ENCODE data around the gene CUBN. TPM values are rescaled to one million over a fixed set of nuclear protein-coding genes. Genes with fewer than 3 reads are reported as not detected.

Gene CUBN
- total RNA-seq, 1 donor from 2014 or later = 0.32 TPM

DNA sequence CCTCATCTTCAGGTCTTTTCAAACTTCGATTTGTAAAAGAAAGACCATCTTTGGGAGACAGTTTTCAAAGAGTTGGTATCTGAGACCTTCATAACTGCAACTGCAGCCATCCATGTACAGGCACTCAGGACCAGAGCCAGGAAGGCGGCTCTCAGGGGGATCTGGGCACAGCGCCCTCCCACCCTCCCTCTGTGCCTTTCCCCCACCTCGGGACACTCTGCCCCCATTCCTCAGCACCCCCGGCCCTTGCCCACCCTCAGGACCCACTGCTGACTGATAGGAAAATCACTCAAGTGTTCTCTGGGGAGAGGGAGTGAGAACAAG, 143.6 kb downstream of the CUBN start:
- H3K9me3 Mint-ChIP-seq (ENCODE audit: unreplicated experiment) = no peaks in the 10 kb centered on the region
- no peaks in the 10 kb centered on the region for H3K36me3 Mint-ChIP-seq (ENCODE audit: unreplicated experiment)
- peaks cover 2% of the 10 kb centered on the region for H3K4me1 Mint-ChIP-seq (ENCODE audit: low read depth, unreplicated experiment)
- no peak for DNase-seq
- H3K27me3 Mint-ChIP-seq (ENCODE audit: unreplicated experiment) = no peaks in the 10 kb centered on the region
- no peak overlapping the region for H3K27ac Mint-ChIP-seq (ENCODE audit: unreplicated experiment)
- TF ChIP-seq, protein P1, sequence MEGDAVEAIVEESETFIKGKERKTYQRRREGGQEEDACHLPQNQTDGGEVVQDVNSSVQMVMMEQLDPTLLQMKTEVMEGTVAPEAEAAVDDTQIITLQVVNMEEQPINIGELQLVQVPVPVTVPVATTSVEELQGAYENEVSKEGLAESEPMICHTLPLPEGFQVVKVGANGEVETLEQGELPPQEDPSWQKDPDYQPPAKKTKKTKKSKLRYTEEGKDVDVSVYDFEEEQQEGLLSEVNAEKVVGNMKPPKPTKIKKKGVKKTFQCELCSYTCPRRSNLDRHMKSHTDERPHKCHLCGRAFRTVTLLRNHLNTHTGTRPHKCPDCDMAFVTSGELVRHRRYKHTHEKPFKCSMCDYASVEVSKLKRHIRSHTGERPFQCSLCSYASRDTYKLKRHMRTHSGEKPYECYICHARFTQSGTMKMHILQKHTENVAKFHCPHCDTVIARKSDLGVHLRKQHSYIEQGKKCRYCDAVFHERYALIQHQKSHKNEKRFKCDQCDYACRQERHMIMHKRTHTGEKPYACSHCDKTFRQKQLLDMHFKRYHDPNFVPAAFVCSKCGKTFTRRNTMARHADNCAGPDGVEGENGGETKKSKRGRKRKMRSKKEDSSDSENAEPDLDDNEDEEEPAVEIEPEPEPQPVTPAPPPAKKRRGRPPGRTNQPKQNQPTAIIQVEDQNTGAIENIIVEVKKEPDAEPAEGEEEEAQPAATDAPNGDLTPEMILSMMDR (IDR thresholded peaks at IDR 0.05; ENCODE audit: partially characterized antibody, unreplicated experiment) = no peak
- H3K4me3 Mint-ChIP-seq (ENCODE audit: unreplicated experiment) = no peak overlapping the region

DNA sequence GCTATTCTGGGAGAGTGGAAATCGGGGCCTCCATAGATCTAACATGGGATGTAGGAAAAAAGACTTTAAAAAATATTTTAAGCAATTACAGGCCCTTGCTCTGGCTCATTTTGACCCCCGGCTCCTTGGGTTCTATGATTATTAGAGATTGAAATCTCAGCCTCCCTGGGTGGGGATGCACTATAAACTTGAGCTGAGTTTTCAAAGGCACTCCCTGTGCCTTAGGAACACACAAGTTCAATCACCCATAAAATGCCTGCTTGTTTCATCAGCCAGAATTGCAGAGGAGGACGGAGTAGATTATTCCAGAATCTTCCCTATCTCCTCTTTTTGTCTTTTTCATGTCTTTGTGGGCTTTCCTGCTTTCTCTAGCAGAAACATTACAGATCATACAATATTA, 145.4 kb downstream of the CUBN start:
- TF ChIP-seq, protein P1 (IDR thresholded peaks at IDR 0.05; ENCODE audit: partially characterized antibody, unreplicated experiment) = no peak
- H3K27ac Mint-ChIP-seq (ENCODE audit: unreplicated experiment) = no peak overlapping the region
- H3K9me3 Mint-ChIP-seq (ENCODE audit: unreplicated experiment) = no peaks in the 10 kb centered on the region
- H3K36me3 Mint-ChIP-seq (ENCODE audit: unreplicated experiment) = no peaks in the 10 kb centered on the region
- H3K4me1 Mint-ChIP-seq (ENCODE audit: low read depth, unreplicated experiment) = peaks cover 2% of the 10 kb centered on the region
- DNase-seq = no peak
- no peak overlapping the region for H3K4me3 Mint-ChIP-seq (ENCODE audit: unreplicated experiment)
- peaks cover 3% of the 10 kb centered on the region for H3K27me3 Mint-ChIP-seq (ENCODE audit: unreplicated experiment)

DNA sequence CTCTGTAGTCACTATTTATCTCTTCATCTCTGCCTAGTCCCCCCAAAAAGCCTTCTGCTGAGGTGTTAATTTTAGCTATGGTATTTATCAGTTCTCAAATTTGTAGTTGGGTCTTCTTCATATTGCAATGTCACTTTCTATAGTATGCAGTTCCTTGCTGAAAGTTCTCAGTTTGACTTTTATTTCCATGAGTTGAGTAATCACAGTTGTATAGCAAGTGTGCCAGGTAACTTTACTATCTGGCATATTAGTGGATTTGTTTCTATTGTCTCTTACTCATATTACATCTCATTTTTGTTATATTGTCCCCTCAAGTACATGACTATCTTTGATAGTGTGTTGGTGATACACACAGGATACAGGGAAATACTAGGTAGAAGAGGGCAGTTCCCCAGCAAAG, 152.8 kb downstream of the CUBN start:
- DNase-seq = no peak
- Mint-ChIP-seq H3K36me3 (ENCODE audit: unreplicated experiment) (peaks cover 5% of the 10 kb centered on the region), H3K27ac (ENCODE audit: unreplicated experiment) (no peak overlapping the region), H3K27me3 (ENCODE audit: unreplicated experiment) (peaks cover 3% of the 10 kb centered on the region), H3K4me1 (ENCODE audit: low read depth, unreplicated experiment) (no peaks in the 10 kb centered on the region), H3K4me3 (ENCODE audit: unreplicated experiment) (no peak overlapping the region), H3K9me3 (ENCODE audit: unreplicated experiment) (no peaks in the 10 kb centered on the region)
- TF ChIP-seq, protein P1 (IDR thresholded peaks at IDR 0.05; ENCODE audit: partially characterized antibody, unreplicated experiment) = no peak

DNA sequence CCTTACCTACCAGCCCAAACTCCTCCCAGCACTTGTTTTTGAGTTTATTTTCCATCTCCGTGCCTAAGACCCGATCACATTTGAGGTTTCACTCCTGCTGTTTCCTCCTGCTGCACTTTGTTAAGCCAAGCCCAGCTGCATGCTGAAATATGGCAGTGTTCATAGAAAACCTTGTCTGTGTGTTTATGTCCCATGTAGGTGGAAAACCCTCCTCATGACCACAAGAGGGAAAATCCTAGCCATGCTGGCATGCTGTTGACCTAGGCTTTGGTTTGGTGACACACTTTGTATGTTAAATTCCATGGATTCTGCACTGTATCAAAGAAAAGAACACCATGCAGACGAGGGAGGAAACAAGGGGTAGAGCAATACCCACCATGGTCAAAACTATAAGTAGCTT, 154.4 kb downstream of the CUBN start:
- TF ChIP-seq, protein P1 (IDR thresholded peaks at IDR 0.05; ENCODE audit: partially characterized antibody, unreplicated experiment) = no peak
- no peak for DNase-seq
- Mint-ChIP-seq H3K27ac (ENCODE audit: unreplicated experiment) (no peak overlapping the region), H3K4me3 (ENCODE audit: unreplicated experiment) (no peak overlapping the region), H3K9me3 (ENCODE audit: unreplicated experiment) (no peaks in the 10 kb centered on the region), H3K27me3 (ENCODE audit: unreplicated experiment) (peaks cover 3% of the 10 kb centered on the region), H3K36me3 (ENCODE audit: unreplicated experiment) (peaks cover 5% of the 10 kb centered on the region), H3K4me1 (ENCODE audit: low read depth, unreplicated experiment) (no peaks in the 10 kb centered on the region)

DNA sequence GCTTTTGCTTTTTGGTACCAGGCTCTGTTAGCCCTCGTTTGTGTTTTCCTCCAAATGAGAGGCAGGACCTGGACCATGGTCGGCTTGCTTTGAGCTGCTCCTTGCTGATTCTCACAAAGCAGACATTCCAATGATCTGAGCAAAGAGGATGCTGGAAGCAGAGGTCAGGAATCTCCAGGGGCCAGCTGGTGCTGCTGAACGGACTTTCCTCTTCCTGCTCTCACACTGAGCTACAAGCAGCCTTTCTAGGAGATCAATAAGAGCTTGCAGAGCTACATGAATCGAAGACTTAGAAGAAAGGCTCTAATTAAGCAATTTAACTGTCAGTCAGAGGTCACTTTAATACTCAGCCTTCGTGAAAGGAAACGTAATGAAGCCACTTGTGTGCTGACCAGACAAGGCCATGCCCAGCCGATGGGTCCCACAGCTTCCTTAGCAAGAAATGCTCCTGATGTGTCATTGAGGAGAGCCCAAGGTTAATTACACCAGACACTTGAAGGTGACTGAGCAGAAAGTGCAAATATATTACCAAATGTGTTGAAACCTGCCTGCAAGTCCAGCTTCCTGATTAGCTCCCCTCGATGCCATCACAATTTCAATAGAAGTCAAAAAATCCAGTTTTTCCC, 161.1 kb downstream of the CUBN start:
- peaks cover 21% of the 10 kb centered on the region for H3K4me1 Mint-ChIP-seq (ENCODE audit: low read depth, unreplicated experiment)
- peak overlapping the region; percentile 50 for H3K4me3 Mint-ChIP-seq (ENCODE audit: unreplicated experiment)

More for the DNA sequence above, 161.1 kb downstream of the CUBN start:
- Mint-ChIP-seq H3K27me3 (ENCODE audit: unreplicated experiment) (peaks cover 5% of the 10 kb centered on the region), H3K27ac (ENCODE audit: unreplicated experiment) (peak overlapping the region; percentile 87), H3K36me3 (ENCODE audit: unreplicated experiment) (no peaks in the 10 kb centered on the region), H3K9me3 (ENCODE audit: unreplicated experiment) (peaks cover 2% of the 10 kb centered on the region)
- TF ChIP-seq, protein P1 (IDR thresholded peaks at IDR 0.05; ENCODE audit: partially characterized antibody, unreplicated experiment) = no peak
- peak; percentile 65 for DNase-seq
